ENCODE measurements around the gene LCNL1.

LCNL1 gene

GRCh38 chr9:137021568-137021978, 38.8 kb downstream of the LCNL1 start:
- H3K4me3 ChIP-seq (ENCODE audit: low read depth, low read length), result no peak overlapping the region
- no peak for TF ChIP-seq CTCF (IDR thresholded peaks at IDR 0.05; ENCODE audit: insufficient read depth, low read length, missing control alignments)
- ChIA-PET CTCF (interaction anchor here (0.8 to 11.2 kb wide), 5 partner anchors 9 to 45 kb away, joined by 3 to 97 read pairs (median 7); partner anchors contain the start of genes ABCA2 and FUT7), POLR2A (no interaction called here)
- no peak for DNase-seq (ENCODE audit: low read depth, low spot score)

DNA sequence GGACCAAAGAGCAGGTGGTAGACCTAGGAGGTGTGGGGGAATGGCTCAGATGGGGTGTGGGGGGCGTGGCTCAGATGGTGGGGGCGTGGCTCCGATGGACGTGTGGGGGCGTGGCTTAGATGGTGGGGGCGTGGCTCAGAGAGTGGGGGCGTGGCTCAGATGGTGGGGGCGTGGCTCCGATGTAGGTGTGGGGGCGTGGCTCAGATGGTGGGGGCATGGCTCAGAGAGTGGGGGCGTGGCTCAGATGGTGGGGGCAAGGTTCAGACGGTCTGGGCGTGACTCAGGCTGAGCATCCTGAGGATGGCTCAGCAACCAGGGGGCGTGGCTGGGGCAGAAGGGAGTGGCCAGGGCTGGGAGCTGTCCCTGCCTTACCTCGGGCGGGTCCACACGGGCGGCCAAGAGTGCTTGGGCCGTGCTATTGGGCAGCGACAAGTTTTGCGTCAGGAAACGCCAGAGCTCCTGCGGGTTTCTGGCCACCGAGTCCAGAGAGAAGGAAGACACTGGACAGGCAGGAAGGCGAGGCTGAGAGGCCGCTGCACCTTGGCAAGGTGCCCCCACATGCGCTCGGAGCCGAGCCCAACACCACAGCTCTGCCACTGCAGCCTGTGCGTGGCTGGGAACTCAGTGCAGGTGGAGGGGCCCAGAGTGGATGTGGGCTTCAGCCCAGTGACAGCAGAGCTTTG, 39.3 kb downstream of the LCNL1 start:
- CTCF ChIA-PET, result interaction anchor here (1.0 to 11.2 kb wide), 4 partner anchors 8 to 74 kb away, joined by 3 to 97 read pairs (median 16); partner anchors contain the start of genes ABCA2 and FUT7
- no peak overlapping the region for H3K4me3 ChIP-seq (ENCODE audit: low read depth, low read length)
- no peak for TF ChIP-seq CTCF (IDR thresholded peaks at IDR 0.05; ENCODE audit: insufficient read depth, low read length, missing control alignments)
- POLR2A ChIA-PET, result interaction anchor here (0.6 kb wide), 1 partner anchor 150 kb away, joined by 3 read pairs; no protein-coding TSS in a partner anchor
- DNase-seq (ENCODE audit: low read depth, low spot score), result no peak

DNA sequence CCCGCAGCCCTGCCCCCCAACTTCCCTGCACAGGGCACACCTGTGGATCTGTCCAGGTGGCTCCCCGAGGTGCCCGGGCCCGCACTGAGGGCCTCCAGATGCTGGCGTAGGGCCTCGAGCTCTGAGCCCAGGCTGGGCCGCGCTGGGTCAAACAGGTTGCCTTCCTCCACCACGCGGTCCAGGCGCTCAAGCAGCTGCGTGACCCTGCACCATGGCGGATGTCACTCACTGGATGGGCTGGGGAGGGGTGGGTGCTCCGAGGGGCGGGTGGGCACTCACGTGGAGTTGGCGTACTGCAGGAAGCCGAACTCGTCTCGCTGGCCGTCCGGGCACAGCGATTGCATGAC, 39.8 kb downstream of the LCNL1 start:
- DNase-seq (ENCODE audit: low read depth, low spot score), result no peak
- ChIA-PET POLR2A (no interaction called here), CTCF (interaction anchor here (1.0 to 11.2 kb wide), 2 partner anchors 13 to 75 kb away, joined by 3 to 97 read pairs; no protein-coding TSS in a partner anchor)
- no peak overlapping the region for H3K4me3 ChIP-seq (ENCODE audit: low read depth, low read length)
- TF ChIP-seq CTCF (IDR thresholded peaks at IDR 0.05; ENCODE audit: insufficient read depth, low read length, missing control alignments), result no peak

GRCh38 chr9:137023157-137023556, 40.4 kb downstream of the LCNL1 start:
- DNase-seq (ENCODE audit: low read depth, low spot score), result no peak
- TF ChIP-seq CTCF (IDR thresholded peaks at IDR 0.05; ENCODE audit: insufficient read depth, low read length, missing control alignments), result no peak
- no peak overlapping the region for H3K4me3 ChIP-seq (ENCODE audit: low read depth, low read length)
- CTCF ChIA-PET, result interaction anchor here (1.0 to 11.2 kb wide), 2 partner anchors 13 to 75 kb away, joined by 3 to 97 read pairs; no protein-coding TSS in a partner anchor
- POLR2A ChIA-PET, result no interaction called here

DNA sequence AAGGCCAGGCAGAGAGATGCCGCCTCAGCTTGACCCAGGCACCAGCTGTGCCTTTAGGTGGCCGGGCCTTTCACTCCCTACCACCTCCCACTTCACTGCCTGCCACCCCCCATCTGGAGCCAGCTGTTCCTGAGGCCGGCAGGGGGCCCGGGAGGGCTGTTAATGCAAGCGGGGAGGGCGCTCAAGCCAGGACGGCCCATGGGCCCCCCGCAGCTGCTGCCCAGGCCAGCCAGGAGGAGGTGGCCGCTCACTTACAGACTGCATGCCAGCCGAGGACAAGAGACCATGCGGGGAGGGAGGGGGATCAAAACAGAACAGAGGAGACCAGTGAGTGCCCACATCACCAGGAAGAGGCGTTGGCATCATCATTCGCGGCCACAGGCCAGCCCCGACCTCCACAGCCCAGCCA, 40.8 kb downstream of the LCNL1 start:
- ChIA-PET CTCF (interaction anchor here (11.2 kb wide), 1 partner anchor 12 kb away, joined by 97 read pairs; no protein-coding TSS in a partner anchor), POLR2A (no interaction called here)
- no peak overlapping the region for H3K4me3 ChIP-seq (ENCODE audit: low read depth, low read length)
- no peak for TF ChIP-seq CTCF (IDR thresholded peaks at IDR 0.05; ENCODE audit: insufficient read depth, low read length, missing control alignments)
- no peak for DNase-seq (ENCODE audit: low read depth, low spot score)

DNA sequence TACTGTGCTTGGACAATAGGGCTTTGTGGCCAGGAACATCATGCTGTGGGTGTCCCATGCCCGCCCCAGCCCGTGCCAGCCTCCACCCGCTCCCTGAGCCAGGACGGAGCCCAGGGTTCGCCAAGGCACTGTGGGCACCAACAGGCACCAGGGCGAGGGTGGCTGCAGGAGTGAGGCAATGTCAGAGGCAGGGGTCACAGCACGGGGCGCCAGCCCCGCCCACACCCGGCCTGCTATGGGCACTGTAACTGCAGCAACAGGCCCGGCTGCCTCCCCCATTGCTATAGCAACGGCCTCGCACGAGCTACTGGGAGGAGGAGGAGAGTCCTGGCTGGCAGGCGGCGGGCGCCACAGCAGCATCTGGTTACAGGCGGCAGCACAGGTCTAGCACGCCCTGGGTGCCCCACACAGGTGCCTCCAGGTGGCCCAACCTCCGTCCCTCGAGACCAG, 42.7 kb downstream of the LCNL1 start:
- H3K4me3 ChIP-seq (ENCODE audit: low read depth, low read length), result no peak overlapping the region
- TF ChIP-seq CTCF (IDR thresholded peaks at IDR 0.05; ENCODE audit: insufficient read depth, low read length, missing control alignments), result no peak
- DNase-seq (ENCODE audit: low read depth, low spot score), result no peak
- POLR2A ChIA-PET, result no interaction called here
- CTCF ChIA-PET, result interaction anchor here (1.3 to 14.2 kb wide), 6 partner anchors 10 to 182 kb away, joined by 4 to 310 read pairs (median 48); partner anchors contain the start of genes AJM1, C8G, ENTPD2 and SAPCD2
